Measurements from ENCODE around the gene MS4A3.

DNA sequence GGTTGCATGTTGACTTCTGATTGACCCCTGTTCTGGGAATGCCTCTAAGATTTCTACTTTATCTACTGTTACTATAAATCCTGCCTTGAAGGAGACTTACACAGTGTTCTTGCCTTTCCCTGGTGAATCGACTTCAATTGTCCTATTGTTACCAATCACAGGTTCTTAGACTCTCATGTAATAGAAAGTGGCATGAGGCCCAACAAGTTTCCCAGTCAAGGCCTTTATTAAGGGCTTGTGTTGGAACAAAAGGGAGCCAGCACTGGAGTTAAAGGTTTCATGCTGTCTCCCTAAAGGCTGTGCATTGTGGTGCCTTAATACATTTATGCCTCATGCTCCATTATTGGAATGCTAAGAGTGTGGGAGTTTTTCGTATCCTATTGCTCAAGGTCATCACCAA, 55.3 kb downstream of the MS4A3 start:
- TF ChIP-seq, protein P1, sequence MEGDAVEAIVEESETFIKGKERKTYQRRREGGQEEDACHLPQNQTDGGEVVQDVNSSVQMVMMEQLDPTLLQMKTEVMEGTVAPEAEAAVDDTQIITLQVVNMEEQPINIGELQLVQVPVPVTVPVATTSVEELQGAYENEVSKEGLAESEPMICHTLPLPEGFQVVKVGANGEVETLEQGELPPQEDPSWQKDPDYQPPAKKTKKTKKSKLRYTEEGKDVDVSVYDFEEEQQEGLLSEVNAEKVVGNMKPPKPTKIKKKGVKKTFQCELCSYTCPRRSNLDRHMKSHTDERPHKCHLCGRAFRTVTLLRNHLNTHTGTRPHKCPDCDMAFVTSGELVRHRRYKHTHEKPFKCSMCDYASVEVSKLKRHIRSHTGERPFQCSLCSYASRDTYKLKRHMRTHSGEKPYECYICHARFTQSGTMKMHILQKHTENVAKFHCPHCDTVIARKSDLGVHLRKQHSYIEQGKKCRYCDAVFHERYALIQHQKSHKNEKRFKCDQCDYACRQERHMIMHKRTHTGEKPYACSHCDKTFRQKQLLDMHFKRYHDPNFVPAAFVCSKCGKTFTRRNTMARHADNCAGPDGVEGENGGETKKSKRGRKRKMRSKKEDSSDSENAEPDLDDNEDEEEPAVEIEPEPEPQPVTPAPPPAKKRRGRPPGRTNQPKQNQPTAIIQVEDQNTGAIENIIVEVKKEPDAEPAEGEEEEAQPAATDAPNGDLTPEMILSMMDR (conservative IDR thresholded peaks at IDR 0.05; ENCODE audit: low read length) = no peak
- no peak for TF ChIP-seq EZH2phosphoT487 (IDR thresholded peaks at IDR 0.05; ENCODE audit: borderline replicate concordance)
